HG03460 (cell line): ENCODE measurements around the gene SHB.
A peak's percentile ranks its signal among the peaks of the same experiment; 100 is the strongest.

Experiments used
- ATAC-seq: cut with Tn5 transposase; IDR thresholded peaks from one replicate; pipeline ENCODE4 v1.9.1; 2021; ENCODE audit not compliant: unreplicated experiment

The SHB gene

DNA sequence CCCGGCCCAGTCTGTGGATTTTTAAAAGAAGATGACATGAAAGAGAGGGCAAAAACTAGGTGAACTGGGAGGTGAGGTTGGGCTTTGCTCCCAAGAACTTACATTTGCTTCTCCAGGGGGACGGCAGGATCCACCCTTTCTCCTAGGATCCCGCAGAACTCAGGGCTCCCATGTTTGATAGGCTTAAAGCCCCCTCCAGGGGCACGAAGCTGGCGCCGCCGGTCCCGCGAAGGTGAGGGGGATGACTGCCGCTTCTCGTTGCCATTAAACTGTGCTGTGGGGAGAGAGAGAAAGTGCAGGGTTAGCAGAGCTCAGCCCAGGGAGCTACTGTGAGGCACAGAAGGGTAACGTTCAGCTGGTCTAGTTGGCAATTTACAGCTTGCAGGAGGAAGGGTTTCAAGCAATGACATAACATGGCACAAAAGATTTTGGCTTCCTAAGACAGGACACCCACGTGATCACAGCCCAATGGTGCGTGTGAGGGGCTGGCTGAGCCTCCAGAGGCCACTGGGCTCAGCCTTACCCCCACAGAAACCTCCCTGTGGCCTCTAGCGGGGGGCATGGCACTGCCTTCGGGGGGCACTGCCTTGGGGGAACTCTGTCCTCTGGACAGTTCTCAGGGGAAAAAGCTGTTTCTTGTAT lies 113.1 kb downstream of the SHB start:
- ATAC-seq: no peak

DNA sequence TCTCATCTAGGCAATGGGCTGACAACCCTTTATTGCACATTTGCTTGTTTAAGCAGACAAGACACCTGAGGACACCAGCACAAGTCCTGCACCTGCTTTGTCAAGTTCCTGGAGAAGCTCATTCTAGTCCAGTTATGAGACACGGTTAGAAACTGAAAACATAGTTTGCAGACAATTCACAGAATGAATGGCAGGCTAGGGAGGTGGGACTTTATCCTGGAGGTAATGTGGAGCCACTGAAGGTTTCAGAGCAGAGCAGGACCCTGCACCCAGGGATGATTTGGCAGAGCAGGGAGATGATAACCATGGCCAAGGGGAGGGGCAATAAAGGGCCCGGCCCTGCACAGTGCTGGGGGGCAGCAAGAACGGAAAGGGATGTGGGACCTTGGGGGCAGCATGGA lies 114.4 kb downstream of the SHB start:
- peak; percentile 44 for ATAC-seq

DNA sequence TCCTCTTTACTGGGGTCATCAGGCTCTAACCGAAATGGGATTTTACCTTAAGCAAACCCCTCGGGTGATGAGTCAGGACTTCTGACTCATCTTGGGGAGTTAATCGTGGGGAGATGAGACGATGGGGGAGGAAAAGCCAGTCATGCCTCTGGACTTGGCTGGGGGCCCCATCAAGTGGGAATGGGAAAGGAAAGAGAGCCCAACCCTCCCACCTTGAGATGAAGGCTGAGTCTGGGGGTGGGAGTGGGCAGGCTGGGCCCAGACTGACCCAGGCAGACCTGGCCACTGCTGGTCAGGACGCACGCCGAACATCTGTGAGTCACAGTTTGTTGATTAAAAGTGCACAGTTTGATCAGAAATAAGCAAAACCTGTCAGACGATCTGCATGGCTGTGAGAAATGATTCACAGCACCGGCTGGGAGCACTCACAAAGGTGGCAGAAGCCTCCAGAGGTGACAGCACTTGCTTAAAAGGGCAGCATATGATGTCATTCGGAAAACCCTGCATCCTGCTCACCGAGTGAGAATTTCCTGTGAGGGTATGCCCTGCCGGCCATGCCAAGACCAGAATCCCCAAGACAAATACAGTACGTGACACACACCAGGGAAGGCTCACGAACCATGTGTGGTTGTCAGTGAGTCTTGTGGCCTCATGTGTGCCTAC lies 115.1 kb downstream of the SHB start:
- ATAC-seq: peak; percentile 66

GRCh38 chr9:37953206-37953774 lies 115.7 kb downstream of the SHB start:
- ATAC-seq: no peak

DNA sequence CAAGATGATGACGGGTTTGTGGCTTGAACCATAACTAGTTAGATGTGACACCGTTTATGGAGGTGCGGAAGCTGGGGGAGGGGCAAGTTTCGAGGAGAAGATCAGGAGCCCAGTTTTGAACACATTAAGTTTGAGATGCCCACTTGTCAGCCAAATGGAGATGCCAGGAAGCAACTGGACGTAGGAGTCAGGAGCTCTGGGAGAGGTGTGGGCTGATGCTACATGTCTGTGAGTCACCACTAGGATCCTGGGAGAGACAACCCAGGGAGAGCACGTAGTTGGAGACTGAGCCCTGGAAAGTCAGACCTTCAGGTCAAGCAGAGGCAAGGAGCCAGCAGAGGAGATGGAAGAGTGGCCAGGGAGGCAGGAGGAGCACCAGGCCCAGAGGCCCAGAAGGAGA lies 116.3 kb downstream of the SHB start:
- no peak for ATAC-seq

DNA sequence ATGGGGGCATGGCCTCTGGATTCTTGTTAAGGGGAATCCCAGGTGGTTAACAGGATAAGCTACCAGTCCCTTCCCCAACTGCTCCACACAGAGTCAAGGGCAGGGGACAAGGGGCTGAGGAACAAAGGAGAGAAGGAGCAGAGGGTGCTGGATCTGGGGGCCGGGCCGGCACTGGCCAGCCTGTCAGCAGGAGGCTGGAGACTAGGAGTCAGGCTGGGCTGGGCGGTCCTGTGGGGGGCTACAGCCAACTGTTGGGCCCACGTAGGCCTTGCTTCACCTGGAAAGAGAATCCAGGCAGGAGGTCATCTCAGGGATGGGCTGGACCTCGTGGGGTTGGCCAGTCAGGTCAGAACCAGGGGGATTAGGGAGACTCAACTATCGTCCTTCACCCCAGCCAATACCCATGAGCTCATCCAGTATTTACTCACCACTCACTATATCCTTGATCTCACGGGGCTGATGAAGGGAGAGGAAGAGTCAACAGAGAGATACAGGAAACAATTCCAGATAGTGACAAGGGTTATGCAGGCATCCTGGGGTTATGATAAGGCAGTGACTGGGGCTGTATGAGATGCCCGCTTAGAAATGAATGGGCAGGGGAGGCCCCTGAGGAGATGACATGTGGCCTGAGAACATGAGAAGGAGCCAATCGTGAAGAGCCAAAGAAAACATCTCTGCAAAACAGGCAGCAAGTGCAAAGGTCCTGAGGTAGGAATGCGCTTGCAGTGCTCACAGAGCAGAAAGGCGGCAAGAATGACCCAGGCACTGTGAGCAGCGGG lies 117.2 kb downstream of the SHB start:
- no peak for ATAC-seq

GRCh38 chr9:37950561-37950960 lies 118.5 kb downstream of the SHB start:
- ATAC-seq: no peak

DNA sequence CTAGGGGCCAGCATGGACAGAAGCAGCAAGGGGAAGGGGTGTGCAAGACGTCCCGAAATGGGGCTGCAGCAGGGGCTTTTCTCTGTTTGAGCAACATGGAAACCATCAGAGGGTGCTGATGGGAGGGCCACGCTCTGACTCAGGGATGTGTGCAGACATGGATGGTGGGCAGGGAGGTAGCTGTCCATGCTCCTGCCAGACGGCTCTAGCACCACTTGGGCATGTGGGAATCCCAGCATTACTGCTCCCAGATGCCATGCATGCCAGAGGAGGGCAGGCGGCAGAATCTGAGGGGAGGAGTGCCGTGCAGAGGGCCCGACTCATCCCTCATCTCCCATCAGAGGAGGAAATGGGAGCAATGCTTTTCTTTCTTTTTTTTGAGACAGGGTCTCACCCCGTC lies 119.5 kb downstream of the SHB start:
- ATAC-seq: no peak

DNA sequence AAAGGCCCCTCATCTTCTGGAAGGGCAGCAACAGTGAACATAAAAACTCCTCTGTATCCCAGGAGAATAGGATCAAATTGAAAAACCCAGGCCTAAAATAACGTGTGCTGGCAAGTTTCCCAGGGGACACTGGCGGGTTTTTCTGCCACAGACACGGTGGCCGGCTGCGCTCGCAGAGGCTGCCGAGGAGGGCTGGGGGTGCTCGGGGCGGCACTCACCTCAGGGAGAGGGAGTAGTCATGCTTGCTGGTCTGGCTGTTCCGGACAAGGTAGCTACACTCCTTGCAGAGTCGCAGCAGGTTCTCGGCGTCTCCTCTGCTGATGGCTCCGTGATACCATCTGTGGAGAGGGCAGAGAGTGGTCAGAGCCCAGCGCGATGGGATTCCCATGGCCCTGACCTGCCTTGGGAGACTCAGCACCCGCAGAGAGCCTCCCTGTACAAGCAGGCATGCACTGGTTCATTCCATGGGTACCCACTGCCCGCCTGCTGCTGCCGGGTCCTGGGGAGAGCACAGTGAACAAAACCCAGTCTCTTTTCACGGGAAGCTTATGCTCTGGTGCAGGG lies 120.5 kb downstream of the SHB start:
- no peak for ATAC-seq

GRCh38 chr9:37947977-37948376 lies 121.0 kb downstream of the SHB start:
- no peak for ATAC-seq

GRCh38 chr9:37947471-37947870 lies 121.6 kb downstream of the SHB start:
- no peak for ATAC-seq

GRCh38 chr9:37946971-37947370 lies 122.1 kb downstream of the SHB start:
- no peak for ATAC-seq

- ATAC-seq: no peak
Measured at GRCh38 chr9:37946041-37946440, 123.0 kb downstream of the SHB start.

DNA sequence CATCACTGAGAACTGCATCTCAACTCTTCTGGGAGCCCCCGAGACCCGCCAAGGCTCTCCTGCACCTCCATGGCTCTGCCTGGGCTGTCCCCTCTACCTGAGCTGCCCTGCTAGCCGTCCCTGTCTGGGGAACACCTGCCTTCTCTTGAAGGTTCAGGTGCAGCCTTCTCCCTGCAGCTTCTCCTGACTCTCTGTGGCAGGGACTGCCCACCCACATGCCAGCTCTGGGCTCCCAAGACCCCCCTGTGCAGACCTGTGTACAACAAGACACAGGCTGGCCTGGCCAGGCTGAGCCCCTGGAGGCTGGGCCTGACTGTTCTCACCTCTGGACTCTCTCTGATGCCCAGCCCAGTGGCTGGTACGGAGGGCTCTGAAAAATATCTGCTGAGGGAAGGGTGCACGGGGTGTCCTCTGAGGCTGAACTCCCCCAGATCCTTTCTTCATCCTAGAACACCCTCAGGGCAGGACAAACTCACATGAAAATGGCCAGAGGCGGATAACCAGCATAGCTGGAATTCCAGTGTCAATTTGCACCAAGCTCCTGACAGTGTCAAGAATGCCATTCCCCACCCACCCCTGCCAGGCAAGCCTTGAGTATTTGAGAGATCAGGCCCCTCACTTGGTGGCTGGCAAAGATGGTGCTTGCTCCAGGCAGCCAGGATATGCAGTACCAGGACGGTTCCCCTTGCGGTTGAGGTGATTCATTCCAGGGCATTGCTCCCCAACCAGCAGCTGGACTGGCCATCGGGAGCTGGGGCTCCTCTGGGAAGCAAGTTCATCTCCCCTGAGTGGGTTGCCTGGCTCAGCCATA lies 124.2 kb downstream of the SHB start:
- no peak for ATAC-seq

DNA sequence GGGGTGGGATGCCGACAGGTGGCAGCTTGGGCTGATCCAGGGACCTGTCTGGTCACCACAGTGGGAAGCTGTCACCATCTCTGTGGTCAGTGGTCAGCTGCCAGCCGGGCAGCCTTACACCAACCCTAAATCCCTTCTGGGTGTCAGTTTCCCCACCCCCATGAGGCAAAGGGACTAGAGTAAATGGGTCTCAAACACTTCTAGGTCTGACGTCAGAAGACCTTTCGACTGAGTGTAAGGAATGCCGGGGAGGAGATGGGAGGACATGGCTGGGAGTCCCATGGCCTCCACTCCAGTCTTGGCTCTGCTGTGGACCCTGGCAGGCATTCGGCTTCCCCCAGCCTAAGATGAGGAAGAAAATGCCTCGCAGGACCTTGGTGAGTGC lies 124.8 kb downstream of the SHB start:
- no peak for ATAC-seq

DNA sequence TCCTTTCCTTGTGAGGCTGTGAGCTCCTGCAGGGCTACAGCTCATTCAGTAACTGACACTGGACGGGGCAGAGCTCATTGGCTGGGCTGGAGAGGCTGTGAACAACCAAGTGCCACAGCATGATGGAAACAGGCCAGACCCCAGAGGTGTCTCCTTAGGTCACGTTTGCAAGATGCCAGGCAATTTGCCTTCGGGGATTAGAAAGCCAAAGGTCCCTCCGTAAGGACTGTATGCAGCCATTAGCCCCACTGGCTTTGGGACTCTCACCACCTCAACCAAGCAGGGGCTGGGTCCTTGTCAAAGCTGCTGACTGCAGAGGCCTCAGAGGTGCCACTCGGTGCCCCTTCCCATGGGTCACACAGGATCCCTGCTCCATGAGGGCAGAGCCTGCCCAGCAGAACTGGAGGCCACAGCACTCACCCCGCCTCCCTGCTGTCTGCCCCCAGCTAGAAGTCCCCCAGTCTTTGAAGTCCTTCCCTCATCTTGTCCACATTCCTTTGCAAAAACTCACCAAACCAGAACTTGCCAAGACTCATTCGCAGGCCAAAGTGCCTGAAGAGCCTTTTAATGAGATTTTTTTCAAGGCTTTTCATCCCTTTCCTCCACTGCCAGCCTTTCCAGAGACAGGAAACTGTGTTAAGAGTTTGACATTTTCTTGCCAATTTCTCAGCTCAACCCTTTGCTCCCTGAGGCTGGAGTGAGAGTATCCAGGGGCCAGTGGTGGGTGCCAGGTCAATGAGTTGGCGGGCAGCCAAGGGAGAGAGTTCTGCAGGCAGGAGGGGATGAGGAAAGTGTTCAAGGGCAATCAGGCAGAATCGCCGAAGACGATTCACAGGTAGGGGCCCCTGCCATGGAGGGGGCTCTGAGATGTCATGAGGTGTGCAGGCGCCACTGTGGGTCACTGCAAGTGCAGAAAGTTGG lies 125.4 kb downstream of the SHB start:
- no peak for ATAC-seq

DNA sequence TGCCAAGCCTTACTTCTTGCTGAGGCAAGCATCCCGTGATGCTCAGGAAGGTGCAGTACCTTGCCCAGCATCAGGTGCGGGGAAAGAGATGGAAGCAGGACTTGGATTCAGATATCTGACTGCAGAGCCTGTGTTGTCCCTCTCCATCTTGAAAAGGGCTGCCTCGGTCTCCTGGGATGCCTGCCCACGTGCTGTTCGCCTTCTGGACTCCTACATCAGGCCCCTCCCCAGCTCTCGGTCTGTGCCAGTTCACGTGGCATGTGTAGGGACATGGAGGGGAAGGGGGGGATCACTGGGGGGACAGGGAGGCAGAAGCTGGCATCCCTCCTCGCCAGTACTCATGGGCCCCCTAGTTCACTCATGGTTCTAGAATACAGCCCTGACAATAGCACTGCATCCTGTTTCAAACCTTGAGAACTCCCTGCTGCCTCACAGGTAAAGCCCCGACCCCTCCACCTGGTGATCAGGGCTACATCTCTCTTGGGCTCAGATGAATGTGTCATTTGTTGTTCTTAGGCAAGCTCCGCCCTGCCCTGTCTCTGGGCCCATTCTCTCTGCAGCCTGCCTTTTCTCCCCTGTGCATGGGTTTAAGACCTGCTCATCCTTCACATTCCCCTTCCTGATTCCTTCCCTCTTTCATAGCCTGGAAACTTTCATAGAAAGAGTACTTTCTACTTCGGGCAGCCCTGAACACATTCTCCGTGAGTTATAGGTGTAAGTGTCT lies 126.2 kb downstream of the SHB start:
- no peak for ATAC-seq

DNA sequence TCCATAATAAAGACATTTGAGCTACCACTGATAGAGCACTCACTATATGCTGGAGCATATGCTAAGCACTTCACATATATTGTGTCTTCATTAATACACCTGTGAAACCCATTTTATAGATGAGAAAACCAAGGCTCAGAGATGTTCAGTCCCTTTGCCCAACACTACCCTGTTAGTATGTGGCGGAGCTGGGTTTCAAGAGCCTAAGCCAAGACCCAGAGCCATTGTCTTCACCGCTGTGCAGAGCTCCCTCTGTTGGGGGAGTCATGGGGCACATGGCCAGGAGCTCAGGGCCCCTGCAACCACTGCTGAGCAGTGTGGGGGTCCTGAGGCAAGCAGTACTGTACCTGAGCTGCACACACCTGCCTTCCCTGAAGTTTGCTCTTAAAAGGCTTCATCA lies 127.8 kb downstream of the SHB start:
- no peak for ATAC-seq

GRCh38 chr9:37939575-37940095 lies 129.4 kb downstream of the SHB start:
- no peak for ATAC-seq
